Measurements from ENCODE around the gene CTSE.

- TF ChIP-seq CTCF (IDR thresholded peaks at IDR 0.05; ENCODE audit: poor library complexity) (no peak), EZH2 (IDR thresholded peaks at IDR 0.05; ENCODE audit: borderline replicate concordance) (no peak)
Observed at GRCh38 chr1:205967554-205968335, 56.0 kb downstream of the CTSE start.

Data from hepatocyte (in vitro differentiated cells).